GM18508 (cell line): ENCODE measurements around the gene TSPAN18.

Source experiments
- ATAC-seq: cut with Tn5 transposase; IDR thresholded peaks from one replicate; pipeline ENCODE4 v1.9.1; 2021; ENCODE audit warnings: moderate number of reproducible peaks; ENCODE audit not compliant: insufficient read depth, unreplicated experiment

Gene TSPAN18

GRCh38 chr11:44904261-44905020 is 177.7 kb downstream of the TSPAN18 start:
- no peak for ATAC-seq

- no peak for ATAC-seq
These were observed 178.5 kb downstream of the TSPAN18 start for GRCh38 chr11:44905131-44905866.

- no peak for ATAC-seq
These were observed 179.9 kb downstream of the TSPAN18 start for GRCh38 chr11:44906649-44907048.

DNA sequence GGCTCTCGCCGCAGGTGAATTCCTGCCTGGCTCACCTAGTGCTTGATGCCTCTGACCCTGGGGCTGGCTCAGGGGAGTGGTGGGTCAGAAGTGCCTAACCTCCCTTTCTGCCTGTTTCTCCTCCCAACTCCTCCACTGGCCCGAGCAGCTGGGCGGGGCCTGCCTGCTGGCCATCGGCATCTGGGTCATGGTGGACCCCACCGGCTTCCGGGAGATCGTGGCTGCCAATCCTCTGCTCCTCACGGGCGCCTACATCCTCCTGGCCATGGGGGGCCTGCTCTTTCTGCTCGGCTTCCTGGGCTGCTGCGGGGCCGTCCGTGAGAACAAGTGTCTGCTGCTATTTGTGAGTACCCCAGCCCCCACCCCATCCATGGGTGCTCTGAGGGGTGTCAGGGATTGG is 182.8 kb downstream of the TSPAN18 start:
- no peak for ATAC-seq

GRCh38 chr11:44910591-44910990 is 183.8 kb downstream of the TSPAN18 start:
- ATAC-seq, result no peak

- no peak for ATAC-seq
These were observed 184.5 kb downstream of the TSPAN18 start for GRCh38 chr11:44911029-44911814.

- no peak for ATAC-seq
These were observed 185.7 kb downstream of the TSPAN18 start for GRCh38 chr11:44912270-44912987.

DNA sequence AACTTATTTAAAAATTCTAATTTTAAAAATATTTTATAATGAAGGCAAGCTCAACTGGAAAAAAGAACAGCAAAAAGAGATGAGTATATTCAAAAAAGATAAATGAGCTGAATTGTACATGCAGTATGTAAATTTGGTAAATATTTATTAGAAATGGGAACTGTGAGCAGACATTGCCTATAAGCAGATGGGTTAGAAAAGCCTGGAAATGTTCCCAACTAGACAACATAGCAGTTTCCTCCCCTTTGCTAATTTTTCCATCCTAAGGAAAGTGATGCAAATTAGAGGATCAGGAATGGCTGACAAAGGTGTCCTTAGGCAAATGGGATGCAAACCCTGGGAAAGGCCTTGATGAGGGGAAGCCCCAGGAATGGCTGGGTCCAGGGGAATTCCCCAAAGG is 186.7 kb downstream of the TSPAN18 start:
- ATAC-seq, result no peak

GRCh38 chr11:44914105-44914504 is 187.3 kb downstream of the TSPAN18 start:
- no peak for ATAC-seq

DNA sequence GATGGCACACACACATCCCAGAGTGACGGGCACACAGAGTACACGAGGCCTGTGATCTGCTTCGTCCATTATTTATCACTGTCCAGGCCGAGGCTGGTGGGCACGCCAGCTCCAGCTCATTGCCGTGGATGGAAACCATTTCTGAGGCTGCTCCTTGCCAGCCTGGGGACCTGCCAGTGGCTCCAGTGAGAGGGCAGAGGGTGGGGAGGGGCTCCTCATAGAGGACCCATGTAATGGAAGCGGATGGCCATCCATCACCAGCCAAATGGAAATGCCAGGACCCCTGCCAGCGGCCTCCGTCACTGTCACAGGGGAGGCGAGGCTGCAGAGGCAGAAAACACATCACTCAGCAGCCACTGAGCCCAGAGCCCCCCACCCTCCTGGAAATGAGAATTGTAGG is 188.2 kb downstream of the TSPAN18 start:
- ATAC-seq, result no peak

GRCh38 chr11:44915621-44916020 is 188.9 kb downstream of the TSPAN18 start:
- ATAC-seq, result no peak

DNA sequence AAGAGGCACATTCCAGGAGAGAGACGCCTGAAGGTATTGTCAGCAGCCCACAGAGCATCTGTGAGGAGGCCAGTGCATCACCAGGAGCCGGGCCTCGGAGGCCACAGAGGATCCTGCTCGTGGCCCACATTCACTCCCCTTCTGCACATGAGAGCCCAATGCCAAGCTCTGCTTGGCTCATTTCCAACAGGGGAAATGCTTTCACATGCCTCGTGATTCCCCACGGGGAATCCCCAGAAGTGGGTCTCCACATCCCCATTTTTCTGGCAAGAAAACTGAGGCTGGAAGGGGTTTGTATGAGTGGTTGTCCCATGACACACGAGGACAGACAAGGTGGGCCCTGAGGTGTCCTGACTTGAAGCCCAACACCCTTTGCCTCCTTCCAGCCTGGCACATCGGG is 189.6 kb downstream of the TSPAN18 start:
- no peak for ATAC-seq

GRCh38 chr11:44916801-44917385 is 190.1 kb downstream of the TSPAN18 start:
- ATAC-seq, result no peak

DNA sequence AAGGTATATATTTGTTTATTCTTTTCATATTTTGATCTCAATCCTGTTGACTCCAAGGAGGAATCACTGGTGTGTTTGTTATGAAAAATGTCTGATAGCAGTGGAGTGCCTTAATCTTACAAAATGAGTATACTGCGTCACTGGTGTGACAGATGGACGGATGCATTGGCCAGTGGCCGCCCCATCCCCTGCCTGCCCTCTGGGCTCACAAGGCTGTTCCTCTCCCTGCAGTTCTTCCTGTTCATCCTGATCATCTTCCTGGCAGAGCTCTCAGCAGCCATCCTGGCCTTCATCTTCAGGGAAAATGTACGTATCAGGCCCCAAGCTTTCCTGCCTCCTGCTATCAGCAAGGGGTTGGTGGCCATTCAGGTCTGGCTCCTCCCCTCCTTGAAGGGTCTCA is 191.0 kb downstream of the TSPAN18 start:
- no peak for ATAC-seq

DNA sequence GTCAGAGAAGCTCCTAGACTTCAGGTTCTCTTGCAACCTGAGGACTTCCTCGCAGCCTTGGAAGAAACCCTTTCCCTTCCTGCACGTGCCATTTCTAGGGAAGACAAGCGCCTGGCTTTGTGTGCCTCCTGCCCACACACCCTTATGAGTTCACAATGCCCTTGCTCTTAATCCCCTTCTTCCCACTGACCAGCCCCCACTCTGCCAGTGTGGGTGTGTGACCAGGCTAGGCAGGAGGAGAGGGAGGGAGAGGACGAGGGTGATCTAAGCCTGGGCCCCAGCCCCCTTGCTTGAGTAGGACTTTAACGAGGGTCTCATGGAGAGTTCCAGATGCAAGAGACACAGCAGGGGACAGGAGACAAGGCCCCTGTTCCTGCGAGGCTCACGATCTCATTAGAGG is 193.7 kb downstream of the TSPAN18 start:
- ATAC-seq, result no peak

DNA sequence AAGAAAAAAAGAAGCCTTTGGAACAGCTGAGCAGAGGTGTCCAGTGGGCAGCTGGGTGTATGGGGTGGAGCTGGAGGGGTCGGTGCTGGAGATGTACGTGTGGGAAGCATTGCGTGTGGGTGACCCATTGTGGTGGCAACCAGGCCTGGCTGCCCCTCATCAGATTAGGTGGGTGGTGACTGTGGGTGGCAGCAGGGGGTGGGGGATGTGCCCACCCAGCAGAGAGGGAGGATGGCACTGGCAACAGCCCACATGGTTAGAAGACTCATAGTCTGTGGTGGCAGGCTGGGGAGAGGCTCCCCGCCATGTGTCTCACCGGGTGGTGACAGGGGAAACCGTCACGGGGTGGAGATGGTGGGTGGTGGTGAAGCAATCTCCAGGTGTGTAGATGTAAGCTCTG is 196.4 kb downstream of the TSPAN18 start:
- ATAC-seq, result no peak

DNA sequence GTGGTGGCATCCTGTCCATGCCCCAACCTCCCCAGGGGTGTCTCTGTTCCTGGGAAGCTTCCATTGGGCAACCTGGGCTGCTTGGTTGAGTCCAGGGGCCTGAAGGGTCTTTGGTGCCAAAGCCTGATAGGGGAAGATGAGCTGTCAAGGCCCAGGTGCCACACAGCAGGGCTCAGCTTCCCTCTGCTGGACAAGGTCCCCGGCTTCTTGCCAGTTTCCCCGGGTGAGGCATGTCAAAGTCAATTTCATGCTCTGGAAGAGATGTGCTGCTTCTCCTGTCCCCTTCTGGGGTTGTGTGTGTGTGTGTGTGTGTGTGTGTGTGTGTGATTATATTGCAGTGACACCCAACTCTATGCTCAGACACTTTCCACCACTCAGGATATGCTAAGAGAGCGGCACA is 197.0 kb downstream of the TSPAN18 start:
- no peak for ATAC-seq

GRCh38 chr11:44926036-44926435 is 199.3 kb downstream of the TSPAN18 start:
- ATAC-seq, result no peak

- no peak for ATAC-seq
These were observed 200.5 kb downstream of the TSPAN18 start for GRCh38 chr11:44927174-44927661.

DNA sequence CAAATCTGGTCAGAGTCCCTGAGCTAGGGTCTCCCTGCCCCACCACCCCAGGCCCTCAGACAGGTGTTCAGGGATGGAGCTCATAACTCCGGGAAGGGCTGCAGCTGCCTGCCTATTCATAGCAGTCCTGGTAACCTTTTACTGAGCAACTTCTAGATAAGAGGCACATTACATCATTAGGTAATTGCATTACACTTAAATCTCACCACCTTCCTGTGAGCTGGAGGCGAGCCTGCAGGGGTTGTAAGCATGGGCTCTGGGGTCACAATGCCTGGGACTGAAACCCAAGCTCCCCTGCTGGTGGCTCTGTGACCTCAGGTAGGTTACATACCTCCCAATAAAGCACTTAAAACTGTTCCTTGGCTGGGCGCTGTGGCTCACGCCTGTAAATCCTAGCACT is 201.4 kb downstream of the TSPAN18 start:
- ATAC-seq, result no peak
